K562 (cell line): ENCODE measurements around the gene MBLAC2. TPM values are rescaled to one million over a fixed set of nuclear protein-coding genes. Genes with fewer than 3 reads are reported as not detected.

Source experiments
- E2F6 ChIP-seq, 2 experiments: IDR thresholded peaks; 2 replicates each; pipeline ENCODE4 v1.6.1; 2011; ENCODE audit warnings: borderline replicate concordance in 1 of 2, control low read depth in 1 of 2, low read depth in 1 of 2, low read length in 1 of 2, mild to moderate bottlenecking in 1 of 2, mixed read lengths in 1 of 2, moderate library complexity in 1 of 2; ENCODE audit not compliant: insufficient read depth in 1 of 2, insufficient read length in 1 of 2, poor library complexity in 1 of 2, severe bottlenecking in 1 of 2; ENCODE audit errors: extremely low read depth in 1 of 2
- ELF2 ChIP-seq: fragments of 250-450 bp; sonication (Bioruptor Pico); IDR thresholded peaks from 2 replicates; pipeline ENCODE4 v1.5.0; 2021; ENCODE audit warnings: mild to moderate bottlenecking
- GABPB1 ChIP-seq: sonication (generic); formaldehyde crosslinking; IDR thresholded peaks from 2 replicates; pipeline ENCODE4 v1.8.0; 2022; ENCODE audit warnings: mild to moderate bottlenecking, missing genetic modification reagents
- IRF1 ChIP-seq: sonication (generic); formaldehyde crosslinking; IDR thresholded peaks from 2 replicates; pipeline ENCODE4 v1.8.0; 2022; ENCODE audit warnings: missing genetic modification reagents, mild to moderate bottlenecking, borderline replicate concordance
- MCM5 ChIP-seq: fragments of 450-650 bp; IDR thresholded peaks from 2 replicates; pipeline ENCODE4 v1.6.1; 2016; ENCODE audit warnings: low read depth
- PPARD ChIP-seq: fragments of 250-450 bp; sonication (Bioruptor Pico); IDR thresholded peaks from 2 replicates; pipeline ENCODE4 v1.8.0; 2022; ENCODE audit warnings: inconsistent platforms, mild to moderate bottlenecking, moderate library complexity
- RREB1 ChIP-seq: fragments of 250-450 bp; sonication (Bioruptor Pico); IDR thresholded peaks from 2 replicates; pipeline ENCODE4 v1.4.0; 2020
- TAF15 ChIP-seq: fragments of 200-400 bp; formaldehyde crosslinking; IDR thresholded peaks from 2 replicates; pipeline ENCODE4 v1.6.1; 2017; ENCODE audit warnings: mild to moderate bottlenecking, low read depth, low read length, moderate library complexity
- ZNF124 ChIP-seq: sonication (generic); formaldehyde crosslinking; IDR thresholded peaks from 2 replicates; pipeline ENCODE4 v1.8.1; 2022; ENCODE audit warnings: missing genetic modification reagents
- ZNF253 ChIP-seq: fragments of 250-450 bp; sonication (Bioruptor Pico); conservative IDR thresholded peaks from 2 replicates; pipeline ENCODE4 v1.6.1; 2021; ENCODE audit warnings: mild to moderate bottlenecking
- ZNF431 ChIP-seq: sonication (generic); formaldehyde crosslinking; IDR thresholded peaks from 2 replicates; pipeline ENCODE4 v1.8.0; 2022; ENCODE audit warnings: mild to moderate bottlenecking, missing genetic modification reagents
- ZNF79 ChIP-seq: fragments of 250-450 bp; sonication (Bioruptor Pico); IDR thresholded peaks from 2 replicates; pipeline ENCODE4 v1.4.0; 2020; ENCODE audit warnings: low read depth, mild to moderate bottlenecking, moderate library complexity
- polyA plus RNA-seq, 8 experiments: library from polyadenylated mRNA; depleted of rRNA in 4 of 8; stranded (reverse) in 5 of 8; unstranded in 3 of 8; fragments of >200 nt; fragmentation: Nextera tagmentation in 2 of 8; fragmentation: Illumina TruSeq in 1 of 8; extraction: Ambion mirVana in 2 of 8; extraction: Trizol in 1 of 8; gene quantifications; 2 replicates each; pipeline versions ENCODE4 v1.2.1 to v1.2.3, GENCODE V29; 2011 to 2014; ENCODE audit warnings: inconsistent platforms in 1 of 8, missing spikeins in 1 of 8
- total RNA-seq, 7 experiments: library from RNA; depleted of rRNA in 6 of 7; stranded (reverse); fragments of >200 nt in 6 of 7; fragmentation: Illumina TruSeq in 2 of 7; extraction: Trizol in 2 of 7; gene quantifications; 2 replicates each; pipeline versions ENCODE4 v1.2.1 to v1.2.3, GENCODE V29; 2011 to 2021; ENCODE audit warnings: low replicate concordance in 1 of 7

The MBLAC2 gene
- total and polyA plus RNA-seq, 9 of the 15 experiments (the other 6 are each of a cell fraction or from before 2014, with no cell fraction given) = 2.4 to 13.1 (median 10.3) TPM

GRCh38 chr5:90409318-90410177, 65.0 kb downstream of the MBLAC2 start, which contains the start of gene CETN3 (continued):
- no peak for TF ChIP-seq IRF1 (CRISPR knock-in tag)
- no peak for TF ChIP-seq RREB1 (CRISPR knock-in tag)
- TF ChIP-seq TAF15 = no peak
- TF ChIP-seq GABPB1 = no peak
- no peak for TF ChIP-seq PPARD (CRISPR knock-in tag)
- TF ChIP-seq ZNF431 (CRISPR knock-in tag) = no peak; the same call in 1 of the 2 replicates
- peak; percentile 72 to 76 for TF ChIP-seq E2F6 (IDR thresholded peaks at IDR 0.05; ENCODE audit: borderline replicate concordance in 1 of 2, extremely low read depth in 1 of 2, insufficient read depth in 1 of 2, insufficient read length in 1 of 2, low read depth in 1 of 2, low read length in 1 of 2, poor library complexity in 1 of 2, severe bottlenecking in 1 of 2)
- no peak; the same call in 1 of the 2 replicates for TF ChIP-seq ELF2
- TF ChIP-seq ZNF124 = no peak
- TF ChIP-seq MCM5 = no peak
- no peak for TF ChIP-seq ZNF253 (CRISPR knock-in tag)
- TF ChIP-seq ZNF79 (CRISPR knock-in tag) = no peak
